NT2/D1 (cell line): ENCODE measurements around the gene SCTR.

ENCODE experiments used
- SUZ12 ChIP-seq: IDR thresholded peaks from 2 replicates; pipeline ENCODE4 v1.6.1; 2011; ENCODE audit not compliant: insufficient read length, insufficient read depth; ENCODE audit errors: extremely low read depth
- YY1 ChIP-seq: IDR thresholded peaks from 2 replicates; pipeline ENCODE4 v1.6.1; 2011; ENCODE audit not compliant: insufficient read length, insufficient read depth
- ZNF274 ChIP-seq: IDR thresholded peaks from 2 replicates; pipeline ENCODE4 v1.6.1; 2011; ENCODE audit warnings: mild to moderate bottlenecking, low read depth, low read length

DNA sequence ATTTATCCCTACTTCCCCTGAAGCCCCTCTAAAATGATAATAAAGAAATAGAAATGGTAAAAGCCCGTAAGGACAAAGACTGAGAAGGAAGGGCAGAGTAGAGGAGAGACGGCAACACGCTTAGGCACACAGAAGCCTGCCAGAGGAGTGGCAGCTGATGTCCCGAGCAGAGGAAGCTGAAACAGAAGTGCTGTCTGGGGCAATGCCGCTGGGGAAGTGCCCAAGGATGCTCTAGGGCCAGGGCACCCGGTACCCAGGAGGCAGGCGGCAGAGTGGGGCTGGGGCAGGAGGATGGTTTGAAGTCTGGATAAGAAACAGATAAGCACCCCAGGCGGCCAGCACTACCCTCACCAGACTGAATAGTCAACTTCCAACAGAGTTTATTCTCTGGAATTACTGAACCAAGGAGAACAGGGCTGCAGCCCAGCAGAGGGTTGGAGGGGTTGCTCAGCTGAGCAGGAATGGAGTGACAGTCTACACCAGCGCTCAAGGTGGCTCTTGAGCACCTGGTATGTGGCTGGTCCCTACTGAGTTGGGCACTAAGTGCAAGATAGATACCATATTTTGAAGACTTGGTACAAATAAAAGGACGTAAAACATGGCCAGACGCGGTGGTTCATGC is 70.2 kb downstream of the SCTR start:
- TF ChIP-seq ZNF274 (no peak), SUZ12 (no peak), YY1 (no peak)
